ENCODE data around the gene P4HA3.

GRCh38 chr11:74233683-74234082 lies 77.8 kb downstream of the P4HA3 start:
- TF ChIP-seq CTCF (IDR thresholded peaks at IDR 0.05) (no peak), POLR2AphosphoS5 (IDR thresholded peaks at IDR 0.05) (no peak), POLR2A (IDR thresholded peaks at IDR 0.05; ENCODE audit: low read depth) (no peak)

Measured in esophagus muscularis mucosa (tissue), 3 donors.